ENCODE results near the gene IDH3B.

Gene IDH3B

GRCh38 chr20:2655331-2656116 is 8.5 kb downstream of the IDH3B start:
- no peak for DNase-seq

DNA sequence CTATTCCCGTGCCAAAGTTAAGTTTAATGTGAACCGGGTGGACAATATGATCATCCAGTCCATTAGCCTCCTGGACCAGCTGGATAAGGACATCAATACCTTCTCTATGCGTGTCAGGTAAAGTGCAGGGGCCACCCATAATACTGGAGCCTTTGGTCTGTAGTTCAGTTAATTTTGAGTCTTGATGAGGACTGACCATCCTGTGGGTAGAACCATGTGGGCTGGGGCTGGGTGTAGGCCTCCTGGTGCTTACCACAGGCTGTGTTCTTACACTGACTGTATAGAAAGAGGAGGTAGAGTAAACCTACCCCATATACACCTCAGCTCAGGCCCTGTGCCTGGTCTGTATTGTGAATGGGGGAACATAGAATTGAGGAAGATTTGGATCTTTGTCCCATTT is 9.2 kb downstream of the IDH3B start:
- DNase-seq = no peak

DNA sequence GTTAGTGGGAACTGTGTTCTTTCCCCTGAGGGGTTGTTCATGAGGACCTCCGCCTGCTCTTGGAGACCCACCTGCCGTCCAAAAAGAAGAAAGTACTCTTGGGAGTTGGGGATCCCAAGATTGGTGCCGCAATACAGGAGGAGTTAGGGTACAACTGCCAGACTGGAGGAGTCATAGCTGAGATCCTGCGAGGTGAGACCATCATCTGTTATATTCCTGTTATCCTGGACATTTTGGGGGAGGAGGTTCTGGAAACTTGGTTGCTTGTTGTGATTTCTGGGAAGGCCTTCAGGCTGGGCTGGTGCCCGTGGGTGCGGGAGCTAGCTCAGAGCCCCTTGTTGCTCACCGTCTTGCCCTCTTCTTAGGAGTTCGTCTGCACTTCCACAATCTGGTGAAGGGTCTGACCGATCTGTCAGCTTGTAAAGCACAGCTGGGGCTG is 9.6 kb downstream of the IDH3B start:
- DNase-seq = no peak

DNA sequence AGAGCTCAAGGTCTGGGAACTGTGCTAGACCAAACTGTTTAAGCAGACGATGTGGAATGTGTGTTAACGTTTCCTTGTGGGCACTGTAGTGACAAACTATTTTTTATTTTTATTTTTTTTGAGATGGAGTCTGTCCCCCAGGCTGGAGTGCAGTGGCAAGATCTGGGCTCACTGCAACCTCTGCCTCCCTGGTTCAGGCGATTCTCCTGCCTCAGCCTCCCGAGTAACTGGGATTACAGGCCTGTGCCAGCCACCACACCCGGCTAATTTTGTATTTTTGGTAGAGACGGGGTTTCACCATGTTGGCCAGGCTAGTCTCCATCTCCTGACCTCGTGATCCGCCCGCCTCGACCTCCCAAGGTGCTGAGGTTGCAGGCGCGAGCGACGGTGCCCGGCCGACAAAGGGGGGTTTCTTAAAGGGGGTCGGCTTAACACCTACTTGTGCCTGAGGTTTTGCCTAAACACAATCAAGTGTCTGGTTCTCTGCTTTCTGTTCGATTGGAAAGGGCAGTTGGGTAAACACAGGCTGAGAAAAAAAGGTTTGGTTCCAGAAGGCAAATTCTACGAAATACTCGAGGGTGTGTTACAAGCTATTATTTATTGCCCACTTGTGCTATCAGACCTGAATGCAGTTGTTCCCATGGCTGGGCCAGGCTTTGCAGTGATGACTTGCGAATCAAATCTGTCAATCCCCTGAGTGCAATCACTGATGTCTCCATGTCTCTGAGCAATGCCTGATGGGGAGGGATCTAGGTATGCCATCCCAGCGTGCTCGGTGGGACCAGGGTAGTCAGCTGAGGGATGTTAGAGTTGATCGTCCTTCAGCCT is 10.2 kb downstream of the IDH3B start:
- DNase-seq = no peak

GRCh38 chr20:2652724-2653555 is 11.1 kb downstream of the IDH3B start:
- DNase-seq = peak; percentile 46 to 69

- DNase-seq = peak; percentile 90 to 93
Observed at GRCh38 chr20:2651772-2652723, 12.0 kb downstream of the IDH3B start, which contains the start of gene NOP56. Gene NOP56 (plus strand): TSS chr20:2652632. CDS start chr20:2652661, 29 bp downstream.

DNA sequence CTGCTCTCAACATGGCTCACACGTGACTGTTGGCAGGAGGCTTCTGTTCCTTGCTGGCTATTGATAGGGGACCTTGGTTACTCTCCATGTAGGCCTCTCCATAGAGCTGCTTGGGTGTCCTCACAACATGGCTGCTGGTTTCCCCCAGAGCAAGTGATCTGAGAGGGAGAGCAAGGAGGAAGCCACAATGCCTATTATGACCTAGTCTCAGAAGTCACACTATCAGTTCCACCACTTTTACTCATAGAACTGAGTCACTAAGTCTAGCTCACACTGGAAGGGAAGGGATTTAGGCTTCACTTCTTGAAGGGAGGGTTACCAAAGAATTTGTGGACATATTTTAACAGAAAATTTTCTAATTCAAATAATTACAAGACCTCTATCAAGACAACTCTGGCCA is 20.3 kb downstream of the IDH3B start:
- DNase-seq = no peak

GRCh38 chr20:2640899-2641298 is 23.1 kb downstream of the IDH3B start:
- no peak for DNase-seq

GRCh38 chr20:2640260-2640659 is 23.8 kb downstream of the IDH3B start:
- no peak for DNase-seq

- DNase-seq = no peak
Observed at GRCh38 chr20:2637246-2637645, 26.8 kb downstream of the IDH3B start.

- DNase-seq = no peak
Observed at GRCh38 chr20:2633381-2633780, 30.6 kb downstream of the IDH3B start.

GRCh38 chr20:2631228-2631627 is 32.8 kb downstream of the IDH3B start:
- DNase-seq = no peak

DNA sequence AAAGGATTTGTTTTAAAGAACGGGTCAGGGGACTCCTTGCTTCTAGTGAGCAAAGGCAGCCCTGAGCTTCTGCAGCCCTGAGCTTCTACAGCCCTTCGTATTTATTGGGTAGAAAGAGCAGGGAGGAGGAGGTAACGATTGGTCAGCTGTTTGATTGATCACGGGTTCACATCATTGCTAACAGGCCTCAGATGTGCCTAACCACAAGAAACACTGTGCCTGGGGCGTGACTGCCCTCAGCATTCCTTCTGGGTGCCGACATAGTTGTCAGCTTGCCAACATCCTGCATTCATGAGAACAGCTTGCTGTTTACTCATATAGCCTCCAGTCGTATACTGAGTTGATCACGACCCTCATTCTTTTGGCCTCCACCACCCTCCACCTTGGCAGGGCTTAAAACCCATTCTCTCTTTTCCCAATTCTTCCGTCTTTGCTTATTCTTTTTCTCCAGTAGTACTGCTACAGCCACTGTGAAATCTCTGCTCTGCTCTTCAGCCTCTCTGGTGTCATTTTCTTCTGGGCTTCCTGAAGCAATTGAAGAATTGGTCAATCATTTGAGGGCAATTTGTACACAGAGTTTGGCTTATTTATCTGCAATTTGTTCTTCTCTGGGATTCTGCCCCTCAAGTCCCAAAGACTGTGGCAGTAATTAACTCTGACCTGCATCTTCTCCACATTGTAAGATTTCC is 37.0 kb downstream of the IDH3B start:
- DNase-seq = no peak

GRCh38 chr20:2625062-2625461 is 39.0 kb downstream of the IDH3B start:
- no peak for DNase-seq

GRCh38 chr20:2624190-2624589 is 39.8 kb downstream of the IDH3B start:
- DNase-seq = no peak

GRCh38 chr20:2619961-2620595 is 43.9 kb downstream of the IDH3B start:
- no peak for DNase-seq

DNA sequence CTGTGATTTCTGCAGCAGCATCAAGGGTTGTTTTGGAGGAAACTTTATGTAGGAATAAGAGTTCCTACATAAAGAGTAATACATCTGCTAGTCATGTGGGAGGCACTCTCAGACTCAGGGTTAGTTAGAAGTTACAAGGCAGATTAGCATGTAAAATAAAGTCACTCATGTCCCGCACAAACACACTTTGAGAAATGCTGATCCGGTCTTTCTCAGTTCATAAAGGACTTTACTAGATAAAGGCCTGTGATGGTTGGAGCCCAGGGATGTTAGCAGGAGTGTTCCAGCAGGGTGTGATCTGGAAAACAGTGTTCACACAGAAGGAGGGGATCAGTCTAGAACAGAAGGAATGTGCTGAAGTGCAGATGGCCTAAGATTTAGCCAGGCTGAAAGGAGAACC is 44.7 kb downstream of the IDH3B start:
- no peak for DNase-seq

- DNase-seq = no peak
Observed at GRCh38 chr20:2618815-2619214, 45.2 kb downstream of the IDH3B start.

- no peak for DNase-seq
Observed at GRCh38 chr20:2617099-2617714, 46.8 kb downstream of the IDH3B start.

DNA sequence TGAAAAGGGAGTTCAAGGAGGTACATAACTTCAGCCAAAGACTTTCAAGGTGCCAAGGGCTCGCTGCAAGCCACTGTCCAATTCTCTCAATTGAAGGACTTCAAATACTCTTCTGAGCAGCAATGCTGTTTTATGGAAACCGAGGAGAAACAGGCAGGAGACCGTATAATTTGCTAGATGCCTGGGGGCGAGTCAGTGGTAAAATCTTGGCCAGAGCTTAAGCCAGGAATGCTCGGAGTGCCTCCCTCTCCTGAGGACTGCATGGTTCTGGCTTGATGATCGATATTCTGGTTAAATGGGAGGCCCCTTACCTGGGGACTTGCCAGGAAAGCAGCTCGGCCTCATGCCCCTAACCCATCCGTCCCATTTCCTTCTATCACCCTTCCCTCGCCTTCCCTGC is 47.4 kb downstream of the IDH3B start:
- no peak for DNase-seq
